Ramos (cell line): Measurements from ENCODE around the gene TCERG1L.

Experiments used
- in situ Hi-C: fragments of 300-500 bp; cut with MboI; formaldehyde crosslinking; loops from one replicate; pipeline ENCODE4 v1.14.3; 2022; ENCODE audit warnings: low sequenced_read_pairs; ENCODE audit not compliant: unreplicated experiment

TCERG1L gene

DNA sequence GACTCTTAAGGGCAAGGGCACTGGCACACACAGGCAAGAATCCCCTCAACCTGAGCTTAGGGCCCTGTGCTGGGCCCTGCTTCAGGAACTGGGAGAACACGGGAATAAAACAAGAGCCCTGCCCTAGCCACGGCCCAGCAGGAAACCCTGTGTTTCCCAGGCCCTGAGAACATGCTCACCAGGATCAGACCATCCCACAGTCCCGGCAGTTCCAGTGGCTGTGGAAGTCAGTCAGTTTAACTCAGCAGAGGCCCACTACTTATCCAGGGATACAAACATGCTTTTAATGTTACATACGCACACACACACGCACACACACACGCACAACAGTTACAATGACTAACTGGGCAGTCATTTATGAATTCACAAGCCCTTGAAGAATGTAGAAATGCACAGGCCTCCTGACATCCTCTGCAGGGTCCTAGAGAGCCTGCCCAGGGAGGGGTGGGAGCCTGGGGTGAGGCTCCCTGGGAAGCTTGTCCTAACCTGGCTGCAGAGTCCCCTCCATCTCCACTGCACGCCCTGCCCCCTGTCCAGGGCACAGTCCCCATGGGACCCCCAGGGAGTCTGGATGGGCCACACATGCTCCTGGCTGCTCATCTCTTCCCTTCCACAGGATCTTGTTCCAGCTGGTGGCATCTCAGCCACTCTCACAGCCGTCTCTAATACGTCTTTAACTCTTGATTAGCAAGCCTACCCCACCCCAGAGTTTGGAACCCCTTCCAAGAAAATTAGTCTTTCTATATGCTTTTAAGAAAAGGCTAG is 97.6 kb downstream of the TCERG1L start:
- in situ Hi-C loops: no loop called here

DNA sequence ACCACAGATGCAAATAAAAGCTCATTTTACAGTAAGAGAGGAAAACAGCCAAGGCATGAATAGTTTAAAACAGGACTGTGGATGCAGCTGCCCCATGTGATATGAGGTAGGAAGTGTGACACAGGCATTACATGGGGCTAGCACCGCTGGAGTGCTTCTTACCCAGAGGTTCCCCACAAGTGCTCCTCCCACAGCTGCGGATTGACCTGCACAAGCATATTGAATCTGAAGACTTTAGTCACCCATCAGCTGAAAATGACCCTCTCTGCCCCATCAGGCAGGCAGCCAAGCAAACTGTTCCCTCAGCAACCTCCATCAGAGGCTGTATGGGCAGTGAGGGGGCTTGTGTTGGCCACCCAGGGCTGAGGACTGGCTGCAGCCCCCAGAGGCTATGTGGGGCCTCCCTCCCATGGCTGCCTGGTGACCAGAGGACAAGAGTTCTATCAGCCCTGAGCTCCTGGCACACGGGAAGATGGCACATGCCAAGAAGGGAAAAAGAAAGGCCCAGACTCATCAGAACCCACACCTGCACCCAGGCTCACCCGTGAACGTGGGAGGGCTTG is 98.7 kb downstream of the TCERG1L start:
- in situ Hi-C loops: no loop called here

DNA sequence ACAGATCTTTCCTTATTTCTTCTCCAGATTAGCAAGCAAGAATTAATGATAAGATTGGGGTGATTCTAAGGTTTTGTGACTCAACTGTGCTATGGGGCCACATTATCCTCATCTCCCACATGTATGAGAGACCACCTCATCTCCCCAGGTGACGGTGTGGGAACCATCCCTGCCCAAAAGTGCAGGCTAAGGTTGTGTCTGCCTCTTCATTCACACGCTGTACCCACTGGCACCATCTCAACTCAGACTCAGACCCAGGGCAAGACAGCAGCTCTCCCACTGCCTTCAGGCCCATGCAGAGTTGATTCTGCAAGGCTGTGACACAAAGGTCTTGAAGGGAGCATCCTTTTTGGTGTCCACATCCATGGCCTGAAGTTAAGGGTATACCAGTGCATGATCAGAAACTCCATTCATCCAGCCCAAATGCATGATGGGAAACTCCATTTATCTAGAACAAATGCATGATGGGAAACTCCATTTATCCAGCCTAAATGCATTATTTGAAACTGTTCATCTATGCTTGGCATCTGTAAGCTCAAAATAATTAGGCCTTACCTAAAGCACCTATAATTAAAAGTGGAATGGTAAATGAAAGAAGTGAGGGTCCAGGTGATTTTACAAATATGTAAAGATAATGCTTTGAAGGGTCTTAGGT is 99.4 kb downstream of the TCERG1L start:
- in situ Hi-C loops: no loop called here

DNA sequence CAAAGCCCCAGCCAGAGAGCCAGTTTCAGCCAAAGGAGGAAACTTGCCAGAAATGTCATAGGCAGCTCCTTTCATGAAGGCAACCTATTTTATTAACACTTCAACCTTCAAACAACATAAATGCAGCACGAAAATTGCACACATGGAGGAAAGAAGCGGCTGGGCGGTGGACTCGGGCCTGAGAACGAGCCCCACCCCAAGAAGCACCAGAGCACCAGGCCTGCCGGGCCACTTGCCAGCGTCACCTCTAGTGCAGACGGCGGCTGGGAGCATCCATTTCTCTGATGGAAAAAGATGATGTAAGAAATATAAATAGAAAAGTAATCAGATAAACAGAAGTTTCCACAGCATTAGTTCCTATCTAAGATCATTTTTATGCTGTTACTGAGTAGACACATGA is 100.0 kb downstream of the TCERG1L start:
- in situ Hi-C loops: no loop called here

DNA sequence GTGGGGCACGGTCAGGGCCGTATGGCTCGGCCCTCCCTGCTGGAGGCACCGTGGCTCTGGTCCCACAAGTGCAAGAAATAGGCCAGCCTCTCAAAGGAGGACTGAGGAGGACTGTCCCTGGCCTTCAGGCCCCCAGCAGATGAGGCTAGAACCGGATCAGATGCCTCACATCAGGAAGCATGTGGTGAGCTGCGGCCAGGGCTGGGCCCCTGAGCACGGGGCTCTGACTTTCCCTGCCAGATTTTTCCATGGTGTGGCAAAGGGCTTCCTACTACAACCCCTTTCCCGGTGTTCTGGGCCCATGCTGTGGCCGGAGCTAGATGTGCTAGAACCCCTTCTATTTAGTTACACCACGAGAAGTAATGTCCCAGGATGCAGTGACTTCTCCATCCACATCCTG is 100.4 kb downstream of the TCERG1L start:
- in situ Hi-C loops: no loop called here

DNA sequence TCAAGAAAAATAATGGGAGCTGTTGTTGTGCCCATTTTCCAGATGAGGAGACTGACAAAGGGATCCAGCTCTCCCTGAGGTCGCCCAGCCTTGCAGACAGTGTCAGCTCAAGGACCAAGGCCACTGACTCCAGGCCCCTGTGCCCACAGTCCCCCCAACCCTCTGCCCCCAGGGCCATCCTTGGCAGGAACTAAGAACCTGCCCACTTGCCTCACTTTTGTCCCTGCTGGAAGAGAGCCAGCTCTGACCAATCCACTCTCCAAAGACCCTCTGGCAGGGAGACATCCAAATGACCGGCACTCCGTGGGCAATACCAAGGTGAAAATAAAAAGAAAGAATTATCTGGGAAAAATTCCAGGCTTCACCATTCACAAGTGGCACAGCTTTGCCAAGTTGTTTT is 101.3 kb downstream of the TCERG1L start:
- in situ Hi-C loops: no loop called here

DNA sequence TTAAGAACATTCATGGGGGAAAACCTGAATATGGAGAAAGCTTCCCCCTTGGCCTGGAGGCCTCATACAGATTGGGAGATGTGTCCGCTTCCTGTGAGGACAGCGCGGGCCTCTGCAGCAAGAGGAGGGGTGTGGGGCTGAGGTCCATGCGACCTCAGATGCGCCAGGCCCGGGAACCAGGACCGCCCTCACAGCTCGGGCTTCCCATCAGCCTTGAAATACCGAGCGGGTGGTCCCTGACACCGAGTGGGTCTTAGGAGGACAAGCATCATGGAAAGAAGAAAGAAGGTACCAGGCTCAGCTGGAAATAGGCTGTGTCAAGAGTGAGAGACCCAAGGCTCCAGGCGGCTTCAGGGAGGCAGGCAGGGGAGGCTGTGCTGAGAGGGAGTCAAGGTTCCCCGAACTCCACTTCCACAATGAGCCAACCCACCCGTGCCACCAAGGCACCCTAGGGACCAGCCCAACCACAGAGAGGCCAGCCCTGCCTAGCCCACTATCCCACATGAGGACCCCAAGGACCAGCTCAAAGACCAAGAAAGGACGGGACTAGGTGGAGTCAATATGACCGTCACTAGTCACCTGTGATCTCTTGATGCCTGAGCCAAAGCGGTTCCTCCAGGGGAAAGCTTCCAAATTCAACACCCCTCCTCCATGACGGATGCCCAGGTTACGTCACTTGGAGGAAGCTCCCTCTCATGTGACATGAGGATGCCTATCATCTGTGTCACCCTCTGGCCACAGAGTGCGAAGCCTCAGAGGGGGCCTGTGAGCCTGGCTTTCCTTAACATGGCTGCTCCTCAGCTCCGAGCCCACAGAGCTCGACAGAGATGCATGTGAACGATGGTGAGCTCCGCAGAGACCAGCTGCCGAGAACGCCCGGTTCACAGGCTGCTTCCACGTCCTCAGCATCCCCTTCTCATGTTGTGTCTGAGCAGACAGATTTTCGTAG is 103.7 kb downstream of the TCERG1L start:
- in situ Hi-C loops: no loop called here

DNA sequence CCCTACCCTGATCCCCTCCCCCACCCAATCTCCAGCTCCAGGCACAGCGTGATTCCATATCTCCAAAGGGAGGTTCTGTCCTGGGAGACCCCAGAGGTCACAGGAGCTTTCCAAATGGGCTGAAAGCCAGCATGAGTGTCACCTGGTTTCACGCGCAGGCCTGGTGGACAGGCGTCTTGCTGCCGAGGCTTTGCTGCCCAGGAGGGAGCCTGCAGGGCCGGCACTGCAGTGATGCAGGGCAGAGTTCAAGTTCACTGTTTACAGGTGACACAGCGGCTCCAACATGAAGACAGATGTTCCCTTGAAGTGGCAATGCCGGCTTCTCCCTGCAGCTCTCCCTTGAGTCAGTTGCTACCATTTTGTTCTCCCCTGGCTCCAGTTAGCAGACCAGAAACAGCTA is 104.3 kb downstream of the TCERG1L start:
- in situ Hi-C loops: no loop called here

DNA sequence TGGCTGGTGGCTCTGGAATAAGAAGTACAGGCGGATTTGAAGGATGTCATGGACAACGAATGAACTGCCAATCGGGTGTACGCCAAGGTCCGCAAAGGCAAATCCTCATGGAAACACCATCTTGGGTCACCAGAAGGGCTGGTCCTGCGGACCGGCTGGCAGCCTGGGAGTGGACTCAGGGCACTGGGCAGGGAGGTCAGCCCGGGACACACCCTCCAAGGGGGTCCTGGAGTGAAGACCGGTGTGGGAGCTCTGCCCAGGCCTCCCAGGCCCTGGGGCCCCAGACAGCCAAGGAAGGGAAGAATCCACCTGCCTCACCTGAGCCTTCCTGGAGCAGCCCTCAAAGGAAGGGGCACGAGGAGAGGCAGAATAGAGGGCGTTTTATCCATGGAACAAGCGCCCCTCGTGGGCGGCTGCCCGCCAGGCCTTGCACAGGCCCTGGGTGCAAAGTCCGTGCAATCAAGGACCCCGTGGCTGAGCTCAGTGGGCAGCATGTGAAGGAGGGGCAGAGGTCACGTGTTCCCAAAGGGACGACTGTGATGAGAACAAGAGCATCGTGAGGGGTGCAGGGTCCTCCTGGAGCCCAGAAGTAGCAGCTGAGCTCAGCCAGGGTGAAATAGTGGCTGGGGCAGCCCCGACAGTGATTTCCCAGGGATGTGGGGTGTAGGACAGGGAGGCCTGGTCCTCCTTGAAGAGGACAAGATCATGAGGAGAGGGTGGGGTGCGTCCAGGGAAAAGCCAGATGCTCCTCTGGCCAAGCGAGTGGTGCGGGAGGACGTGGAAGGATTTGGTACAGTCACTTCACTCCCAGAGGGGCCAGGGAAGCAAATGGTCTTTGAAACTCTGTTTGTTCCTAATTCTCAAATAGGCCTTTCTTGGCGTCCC is 105.2 kb downstream of the TCERG1L start:
- in situ Hi-C loops: no loop called here

DNA sequence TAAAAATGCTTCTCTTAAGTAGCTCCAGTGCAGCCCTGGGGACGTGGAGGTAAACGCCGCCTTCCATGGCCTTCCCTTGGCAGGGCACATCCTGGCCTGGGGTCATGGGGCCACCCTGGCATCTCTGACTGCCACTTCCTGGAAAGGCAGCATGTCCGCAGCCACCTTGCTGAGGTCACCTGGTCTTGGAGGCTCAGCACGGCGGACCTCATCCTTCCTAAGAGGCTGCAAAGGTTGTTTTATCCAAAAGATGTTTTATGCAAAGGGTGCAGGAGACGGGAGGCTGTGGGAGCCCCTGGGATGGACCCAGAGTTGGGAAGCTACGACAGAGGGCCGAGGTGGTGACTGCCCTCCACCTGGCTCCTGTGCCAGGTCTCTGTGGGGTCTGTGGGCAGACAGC is 106.0 kb downstream of the TCERG1L start:
- in situ Hi-C loops: no loop called here

DNA sequence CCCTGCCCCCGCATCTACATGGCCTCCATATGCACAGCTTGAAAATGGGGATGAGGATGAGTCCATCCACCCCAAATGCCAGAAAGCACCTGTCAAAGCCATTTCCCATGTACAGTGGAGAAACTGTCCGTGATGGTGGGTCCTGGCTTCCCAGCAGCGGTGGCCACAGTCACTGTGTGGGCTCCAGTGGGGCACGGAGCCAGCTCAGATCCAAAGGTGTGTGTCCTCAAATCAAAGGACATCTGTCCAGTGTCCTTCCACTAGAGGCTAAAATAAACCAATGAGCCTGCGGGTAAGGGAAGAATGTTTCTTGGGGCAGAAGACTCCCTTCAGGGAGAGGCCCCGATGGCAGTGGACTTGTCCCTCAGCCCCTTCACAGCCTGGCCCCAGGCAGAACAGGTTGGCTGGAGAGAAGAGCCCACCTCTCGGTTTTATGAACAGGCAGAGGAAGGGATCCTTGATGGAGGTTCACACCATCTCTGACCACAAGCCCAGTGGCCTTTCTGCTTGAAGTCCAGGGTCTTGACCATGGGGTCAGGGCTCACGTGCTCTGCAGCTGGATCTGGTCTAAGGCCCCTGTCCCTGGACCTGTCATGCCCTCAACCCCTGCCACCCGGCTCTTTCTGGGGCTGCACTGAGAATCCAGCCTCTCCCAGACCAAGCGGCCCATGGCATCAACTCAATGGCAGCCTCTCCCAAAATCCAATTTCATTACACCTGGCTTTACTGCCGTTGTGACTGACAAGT is 106.9 kb downstream of the TCERG1L start:
- in situ Hi-C loops: no loop called here

DNA sequence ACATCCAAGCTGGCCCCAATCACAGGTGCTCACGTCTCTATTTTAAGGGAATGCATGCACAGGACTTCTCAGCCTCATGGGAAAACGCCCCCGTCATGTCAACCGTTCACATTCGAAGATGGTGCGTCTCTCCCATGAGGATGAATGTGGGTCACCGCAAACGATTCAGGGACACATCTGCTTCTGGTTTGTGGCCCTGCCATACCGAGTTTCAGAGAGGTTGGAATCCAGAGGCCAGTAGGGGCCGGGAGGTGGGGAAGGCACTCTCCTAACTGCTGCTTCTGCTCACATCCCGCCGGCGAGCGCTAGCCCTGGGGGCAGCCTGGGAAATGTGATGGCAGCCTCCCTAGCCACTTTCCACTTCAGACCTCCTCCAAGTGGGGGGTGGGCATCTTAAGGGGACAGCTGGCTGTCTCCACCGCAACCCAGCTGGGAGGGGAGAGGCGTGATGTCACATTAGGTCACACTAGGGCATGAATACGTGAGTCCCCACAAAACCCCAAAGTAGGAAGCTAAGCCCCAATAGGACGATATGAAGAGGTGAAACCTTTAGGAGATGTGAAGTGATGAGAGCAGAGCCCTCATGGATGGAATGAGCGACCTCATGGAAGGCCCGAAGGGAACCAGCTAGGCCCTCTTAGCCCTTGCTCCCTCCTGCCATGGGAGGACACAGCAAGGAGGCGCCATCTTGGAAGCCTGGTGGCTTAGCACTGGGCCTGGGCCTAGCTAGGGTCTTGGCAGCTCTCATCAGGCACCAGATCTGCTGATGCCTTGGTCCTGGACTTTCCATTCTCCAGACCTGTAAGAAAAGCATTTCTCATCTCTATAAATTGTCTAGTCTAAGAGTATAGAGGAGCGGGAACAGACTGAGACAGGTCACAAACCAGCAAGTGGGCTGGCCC is 107.8 kb downstream of the TCERG1L start:
- in situ Hi-C loops: no loop called here

DNA sequence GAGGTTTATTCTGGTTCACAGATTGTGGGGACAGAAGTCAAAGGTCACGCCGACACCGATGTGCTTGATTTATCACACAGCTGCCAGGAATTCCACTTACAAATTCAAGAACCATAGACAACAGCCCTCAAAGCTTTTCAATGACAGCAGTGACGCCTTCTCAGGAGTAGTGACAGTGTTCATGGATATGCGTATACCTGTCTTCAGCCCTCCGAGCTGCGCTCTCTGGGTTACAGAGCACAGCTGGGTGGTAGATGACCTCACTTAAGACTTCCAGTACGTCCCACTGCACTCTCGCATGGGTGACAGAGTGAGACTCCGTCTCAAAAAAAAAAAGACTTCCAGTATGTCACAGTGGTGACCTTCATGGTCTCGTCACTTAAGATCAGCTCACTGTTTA is 108.5 kb downstream of the TCERG1L start:
- in situ Hi-C loops: no loop called here

DNA sequence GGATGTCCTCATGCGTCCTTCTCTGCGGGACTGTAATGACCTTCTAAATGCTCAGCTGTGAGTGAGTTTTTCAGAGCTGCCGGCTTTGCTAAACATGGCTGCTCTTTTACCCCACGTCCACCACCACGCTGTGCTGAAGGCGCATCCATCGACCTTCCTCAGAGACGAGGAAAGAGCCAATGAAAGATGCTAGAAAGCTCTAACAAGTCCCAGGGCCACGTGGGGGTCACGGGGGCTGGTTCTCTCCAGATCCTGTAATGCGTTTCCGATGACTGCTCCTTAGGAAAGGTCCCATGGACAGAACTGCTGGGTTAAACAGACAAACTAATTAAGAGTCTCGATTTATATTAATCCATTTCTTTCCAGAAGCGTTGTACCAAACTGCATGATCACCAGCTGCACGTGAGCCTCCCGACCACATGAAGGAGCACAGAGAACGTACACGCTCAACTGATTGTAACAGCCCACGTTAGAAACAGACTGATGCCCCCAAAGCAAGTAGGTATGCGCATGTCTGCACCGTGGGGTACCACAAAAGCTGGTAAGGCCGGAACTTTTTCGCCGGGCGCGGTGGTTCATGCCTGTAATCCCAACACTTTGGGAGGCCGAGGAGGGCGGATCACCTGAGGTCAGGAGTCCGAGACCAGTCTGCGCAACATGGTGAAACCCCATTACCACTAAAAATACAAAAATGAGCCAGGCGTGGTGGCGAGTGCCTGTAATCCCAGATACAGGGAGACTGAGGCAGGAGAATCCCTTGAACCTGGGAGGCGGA is 109.6 kb downstream of the TCERG1L start:
- in situ Hi-C loops: no loop called here

DNA sequence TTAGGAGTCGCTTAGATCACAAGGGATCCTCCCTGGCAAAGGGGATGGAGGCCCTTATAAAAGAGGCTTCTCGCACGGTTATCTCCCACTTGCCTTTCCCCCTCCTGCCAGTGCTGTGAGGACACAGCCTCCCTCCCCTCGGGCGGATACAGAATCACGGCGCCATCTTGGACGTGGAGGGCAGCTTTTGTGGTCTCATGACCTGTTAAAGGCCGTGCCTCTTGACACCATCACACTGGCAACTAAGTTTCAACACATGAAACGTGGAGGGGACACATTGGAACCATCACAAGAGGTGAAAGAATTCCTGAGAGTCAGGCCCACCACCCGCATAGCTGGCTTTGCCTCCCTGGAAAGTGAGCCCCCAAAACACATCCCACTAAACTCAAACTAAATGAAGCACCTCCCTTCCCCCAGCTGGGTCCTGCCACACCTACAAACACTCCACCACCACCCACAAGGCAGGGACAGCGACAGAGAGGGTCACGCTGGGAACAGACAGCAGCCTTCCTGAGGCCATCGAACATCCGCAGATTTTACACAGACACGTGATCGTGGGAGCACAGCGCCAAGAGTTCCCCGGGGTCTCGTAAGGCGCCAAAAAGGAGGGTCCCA is 110.6 kb downstream of the TCERG1L start:
- in situ Hi-C loops: no loop called here

DNA sequence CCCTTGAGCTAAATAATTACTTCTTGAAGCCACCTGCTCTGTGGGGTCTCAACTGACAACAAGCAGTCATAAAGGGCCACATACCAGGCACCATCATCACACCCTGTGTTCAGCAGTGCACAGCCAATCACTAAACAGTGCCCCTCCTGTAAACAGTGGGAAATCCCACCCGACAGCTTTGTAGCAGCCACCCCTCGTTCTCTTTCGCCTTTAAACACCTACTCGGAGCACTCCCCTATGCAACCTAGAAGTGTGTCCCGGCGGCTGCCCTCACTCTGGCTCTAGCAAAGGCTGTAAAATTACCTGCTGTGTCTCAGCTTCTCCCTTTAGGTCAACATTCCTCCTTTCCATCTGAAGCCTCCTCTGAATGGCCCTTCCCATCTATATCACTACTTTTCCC is 111.9 kb downstream of the TCERG1L start:
- in situ Hi-C loops: no loop called here

DNA sequence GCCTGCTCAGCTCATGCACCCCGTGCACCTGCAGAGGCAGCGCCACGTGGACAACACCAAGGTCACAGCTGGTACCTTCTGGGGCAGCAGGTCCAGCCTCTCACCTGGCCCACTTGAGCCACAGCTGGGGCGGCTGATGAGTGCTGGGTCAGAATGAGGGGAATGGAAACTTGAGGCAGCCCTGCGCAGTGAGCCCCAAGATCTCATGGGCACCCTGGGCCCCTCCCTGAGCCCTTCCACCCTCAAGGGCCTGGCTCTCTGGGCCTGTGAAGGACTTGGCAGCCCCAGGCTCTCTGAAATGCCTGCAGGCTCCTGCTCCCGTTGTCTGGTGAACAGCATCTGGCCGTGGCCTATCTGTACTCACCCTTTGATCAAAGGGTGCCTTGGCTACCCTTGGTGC is 112.7 kb downstream of the TCERG1L start:
- in situ Hi-C loops: no loop called here
